Activated CD4-positive, alpha-beta T cell treated with anti-CD3 and anti-CD28 coated beads, Interleukin-2, amount 50 U/mL, for 4 hours (primary cell): ENCODE results near the gene ZNRF1.
A peak's percentile ranks its signal among the peaks of the same experiment; 100 is the strongest.
"Not testable (repeated sequence)": the region's sequence is repeated elsewhere in the genome, so short reads cannot be mapped to it uniquely, and the experiment has no call there.

Experiments used
- DNase-seq, 2 experiments: peaks; one replicate each; pipeline ENCODE4 v3.0.0-alpha.2; 2020

The ZNRF1 gene

DNA sequence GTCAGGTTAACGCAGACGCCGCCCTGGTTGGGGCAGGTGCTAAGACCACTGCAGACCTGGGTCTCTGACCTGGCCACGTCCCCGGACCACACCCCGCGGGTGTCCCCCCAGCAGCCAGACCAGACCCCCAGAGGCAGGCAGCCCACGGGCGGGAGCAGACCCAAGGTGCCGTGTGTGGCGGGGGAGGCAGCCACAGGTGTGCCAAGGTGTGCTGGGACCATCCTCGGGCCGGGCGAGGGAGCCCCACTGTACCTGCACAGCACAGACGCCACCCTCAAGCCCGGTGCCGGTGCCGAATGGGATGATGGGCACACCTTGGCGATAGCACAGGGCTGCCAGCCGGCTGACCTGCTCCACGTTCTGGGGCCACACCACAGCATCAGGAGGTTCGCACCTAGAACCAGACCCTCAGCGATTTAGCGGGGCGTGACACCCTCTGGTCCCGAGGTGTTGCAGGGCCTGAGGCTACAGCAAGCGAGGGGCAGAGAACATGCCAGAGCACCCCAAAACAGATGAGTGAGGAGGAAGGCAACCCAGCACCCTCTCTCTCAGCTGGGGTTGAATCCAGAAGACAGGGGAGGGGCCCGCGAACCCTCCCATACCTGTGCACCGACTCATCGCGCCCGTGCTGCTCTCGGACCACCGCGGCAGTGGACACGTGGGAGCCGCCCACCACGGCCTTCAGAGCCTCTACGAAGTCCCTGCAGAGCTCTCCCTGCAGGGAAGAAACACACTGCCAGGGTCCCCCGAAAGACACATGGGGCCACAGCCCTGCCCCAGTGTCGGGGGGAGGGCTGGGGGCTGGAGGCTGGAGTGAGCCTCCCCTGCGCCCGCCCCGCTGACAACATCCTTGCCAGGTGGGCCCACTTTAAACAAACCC is 116.4 kb downstream of the ZNRF1 start:
- no peak for DNase-seq

GRCh38 chr16:75116081-75116910 is 117.5 kb downstream of the ZNRF1 start, which contains the start of gene LDHD:
TSS of gene LDHD (minus strand) at chr16:75116780. CDS start at chr16:75116720, 60 bp downstream.
- DNase-seq = no peak

GRCh38 chr16:75116911-75117245 is 118.1 kb downstream of the ZNRF1 start:
- DNase-seq = no peak

DNA sequence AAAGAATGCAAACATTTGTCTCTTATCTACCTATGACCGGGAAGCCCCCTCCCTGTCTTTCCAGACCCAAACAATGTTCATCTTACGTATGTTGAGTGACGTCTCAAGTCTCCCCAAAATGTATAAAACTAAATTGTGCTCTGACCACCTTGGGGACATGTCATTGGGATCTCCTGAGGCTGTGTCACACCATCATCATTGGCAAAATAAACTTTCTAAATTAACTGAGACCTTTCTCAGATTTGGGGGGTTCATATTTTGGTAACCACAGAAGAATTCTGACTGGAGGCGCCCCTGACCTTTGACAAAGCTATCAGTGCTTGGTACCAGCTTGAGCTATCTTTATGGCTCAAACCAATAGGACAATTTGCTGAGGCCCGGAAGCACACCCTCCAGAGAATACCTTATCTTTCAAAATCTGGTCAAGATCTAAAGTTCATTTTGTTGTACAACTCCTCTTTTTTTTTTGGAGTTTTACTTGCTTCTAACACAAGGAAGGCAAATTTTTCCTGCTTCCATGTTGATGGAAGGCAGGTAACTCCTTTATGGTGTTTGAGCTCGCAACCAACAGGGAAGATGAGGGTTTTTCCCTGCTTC is 120.2 kb downstream of the ZNRF1 start:
- DNase-seq = no peak

- no peak for DNase-seq
Measured at GRCh38 chr16:75120253-75120652, 121.4 kb downstream of the ZNRF1 start.

- DNase-seq = no peak
Measured at GRCh38 chr16:75121949-75122568, 123.2 kb downstream of the ZNRF1 start.

- DNase-seq = no peak
Measured at GRCh38 chr16:75122609-75123008, 123.8 kb downstream of the ZNRF1 start.

DNA sequence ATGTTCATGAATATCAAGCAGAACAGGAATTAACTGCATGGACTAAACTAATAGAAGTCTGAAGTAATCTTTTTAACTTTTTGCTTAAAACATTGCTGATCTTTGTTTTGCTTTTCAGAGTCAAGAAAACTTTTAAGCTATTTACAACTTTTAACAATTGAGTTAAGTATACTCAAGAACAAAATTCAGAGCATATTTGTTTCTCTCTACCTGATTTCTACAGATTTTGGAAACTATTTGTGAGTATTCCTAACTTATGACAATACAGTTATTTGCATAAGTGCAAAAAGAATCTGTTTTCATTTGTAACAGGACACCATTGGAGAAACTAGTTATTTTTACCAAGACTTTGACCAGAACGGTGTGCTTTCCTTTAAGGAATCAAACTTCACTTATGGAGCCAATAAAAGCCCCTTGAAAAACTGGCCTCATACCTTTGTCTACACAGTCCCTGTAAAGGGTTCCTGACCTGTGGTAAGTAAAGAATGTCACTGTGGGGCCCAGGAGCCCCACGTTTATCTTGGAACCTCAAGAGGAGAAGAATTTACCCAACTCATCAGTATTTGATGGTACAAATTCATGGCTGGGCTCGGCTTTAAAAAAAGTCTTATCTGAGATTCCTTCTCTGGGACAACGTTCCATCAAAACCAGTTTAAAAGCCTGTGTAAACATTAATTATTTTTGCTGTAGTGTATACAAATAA is 129.0 kb downstream of the ZNRF1 start:
- no peak for DNase-seq

GRCh38 chr16:75129421-75130149 is 130.8 kb downstream of the ZNRF1 start:
- DNase-seq = not testable (repeated sequence)

DNA sequence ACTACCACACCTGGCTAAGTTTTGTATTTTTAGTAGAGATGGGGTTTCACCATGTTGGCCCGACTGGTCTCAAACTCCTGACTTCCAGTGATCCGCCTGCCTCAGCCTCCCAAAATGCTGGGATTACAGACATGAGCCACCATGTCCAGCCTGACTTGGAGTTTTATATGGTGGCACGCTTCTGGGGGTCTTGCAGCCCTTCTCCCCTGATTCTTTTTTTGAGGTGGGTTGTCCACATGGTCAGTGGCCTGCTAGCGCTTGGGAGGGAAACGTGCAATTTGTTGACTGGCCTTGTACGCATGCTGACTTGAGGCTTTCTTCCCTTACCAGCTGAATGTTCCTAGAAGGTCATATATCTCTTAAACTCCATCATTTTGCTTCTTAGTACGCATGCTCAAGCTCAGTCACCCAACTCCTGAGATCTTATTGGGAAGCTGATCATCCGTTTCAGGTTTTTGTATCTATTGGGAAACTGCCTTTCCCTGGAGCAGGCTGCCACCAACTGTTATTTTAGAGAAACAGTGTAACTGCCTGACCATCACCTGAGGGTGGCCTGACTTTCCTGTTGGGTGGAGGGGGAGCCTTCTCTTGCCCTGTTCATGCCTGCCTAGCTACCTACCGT is 131.4 kb downstream of the ZNRF1 start:
- DNase-seq = no peak

DNA sequence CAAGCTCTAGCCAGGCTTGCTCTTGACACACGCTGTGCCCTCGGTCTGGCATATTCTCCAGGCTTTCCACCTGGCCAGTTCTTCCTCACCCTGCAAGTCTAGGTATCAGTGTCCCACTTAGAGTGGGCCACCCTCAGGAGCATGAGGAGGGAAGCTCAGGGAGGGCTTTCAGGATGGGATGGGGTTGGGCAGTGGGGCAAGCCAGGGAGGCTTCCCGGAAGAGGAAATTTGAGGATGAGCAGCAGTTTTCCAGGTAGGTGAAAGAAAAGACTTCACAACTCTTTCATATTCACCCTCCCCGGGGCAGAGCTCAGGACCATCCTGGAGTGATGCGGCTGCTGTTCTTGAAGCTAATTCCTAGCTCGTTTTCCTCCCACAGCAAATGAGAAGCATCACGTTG is 132.3 kb downstream of the ZNRF1 start:
- DNase-seq = no peak

GRCh38 chr16:75138233-75138632 is 139.4 kb downstream of the ZNRF1 start:
- no peak for DNase-seq

DNA sequence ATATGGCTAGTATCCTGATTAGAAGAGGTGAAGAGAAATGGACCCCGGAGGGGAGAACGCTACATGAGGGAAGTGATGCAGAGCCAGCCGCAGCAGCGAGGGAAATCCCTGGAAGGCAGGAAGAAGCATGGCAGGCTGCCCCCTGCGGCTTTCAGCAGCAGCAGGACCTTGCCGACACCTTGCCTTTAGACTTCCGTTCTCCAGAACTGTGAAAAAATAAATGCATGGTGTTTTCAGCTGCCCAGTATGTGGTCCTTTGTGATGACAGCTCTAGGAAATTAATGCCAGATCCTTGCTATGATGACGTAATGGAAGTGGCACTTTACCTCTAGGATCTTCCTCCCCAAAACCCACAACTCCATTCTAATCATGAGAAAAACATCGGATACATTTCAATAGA is 139.8 kb downstream of the ZNRF1 start:
- DNase-seq = no peak

GRCh38 chr16:75139498-75139897 is 140.7 kb downstream of the ZNRF1 start:
- DNase-seq = no peak

DNA sequence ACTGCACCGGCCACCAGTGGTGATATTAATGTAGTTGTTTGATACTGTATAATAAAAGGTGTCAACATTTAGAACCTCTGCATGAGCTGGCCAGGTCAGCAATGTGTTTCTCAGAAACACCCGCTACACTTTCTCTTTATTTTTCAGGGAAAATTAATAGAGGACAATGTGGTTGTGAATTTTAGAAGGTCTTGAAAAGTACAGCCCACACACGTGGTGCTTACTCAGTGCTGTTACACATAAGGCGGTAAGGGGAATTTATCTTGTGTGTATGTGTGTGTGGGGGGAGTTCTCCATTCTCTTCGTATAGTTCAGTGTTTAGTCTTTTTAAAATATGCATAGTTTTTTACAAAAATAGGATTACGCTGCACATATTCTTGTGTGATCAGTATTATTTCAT is 145.1 kb downstream of the ZNRF1 start:
- DNase-seq = no peak

DNA sequence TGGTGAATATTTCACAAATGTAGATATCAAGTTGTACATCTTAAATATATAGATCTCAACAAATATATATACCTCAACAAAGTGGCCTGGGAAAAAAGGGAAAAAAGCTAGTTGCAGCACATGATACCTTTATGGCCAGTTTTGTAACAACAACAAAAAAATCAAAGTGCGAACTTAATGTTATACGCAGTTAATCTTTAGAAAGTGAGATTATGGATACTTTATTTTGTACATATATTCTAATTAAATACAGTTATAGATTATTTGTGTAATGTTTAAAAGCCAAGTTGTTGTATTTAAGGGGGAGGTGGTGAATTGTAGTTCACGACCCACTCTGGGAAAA is 149.1 kb downstream of the ZNRF1 start:
- no peak for DNase-seq

DNA sequence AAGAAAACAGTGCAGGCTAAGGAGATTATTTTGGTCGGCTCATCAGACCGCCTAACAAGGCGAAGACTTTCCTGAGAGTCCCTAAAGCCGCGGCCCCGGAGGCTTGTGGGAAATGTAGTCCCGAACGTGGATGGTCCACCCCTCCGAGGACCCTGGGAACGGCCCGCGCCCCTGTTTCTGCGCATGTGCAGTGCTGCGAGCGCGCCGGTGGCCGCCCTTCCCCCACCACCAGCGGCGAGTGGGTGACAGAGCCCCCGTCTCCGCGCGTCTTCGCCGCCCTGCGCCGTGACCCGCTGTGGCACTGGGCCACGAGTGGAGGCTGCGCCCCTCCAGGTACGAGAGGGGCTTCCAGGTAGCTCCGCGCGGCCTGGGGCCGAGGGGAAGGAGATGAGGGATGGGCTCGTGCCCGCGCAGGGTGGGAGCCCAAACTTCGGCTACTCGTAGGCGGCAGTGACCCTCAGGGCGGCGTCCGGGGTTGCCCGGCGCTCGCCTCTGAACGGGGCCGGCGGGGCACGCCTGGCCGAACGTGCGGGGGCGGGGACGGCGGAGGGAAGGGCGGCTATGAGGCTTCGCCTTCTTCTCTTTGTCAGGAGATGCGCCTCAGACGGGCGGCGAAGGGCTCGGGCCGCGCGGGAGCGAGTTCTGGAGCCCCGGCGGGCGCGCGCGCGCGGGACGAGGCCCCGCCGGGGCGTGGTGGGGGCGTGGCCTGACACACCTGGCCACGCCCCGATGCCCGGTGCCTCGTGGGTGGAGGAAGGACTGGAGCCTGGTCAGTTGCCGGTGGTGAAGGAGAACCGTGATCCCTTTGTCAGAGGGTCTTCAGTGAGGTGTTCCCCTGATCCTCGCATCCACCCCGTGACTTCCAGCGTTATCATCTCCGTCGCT is 149.7 kb downstream of the ZNRF1 start, which contains the start of gene ZFP1:
Gene ZFP1 (plus strand): TSS at position 214 of the 885 bp plus-strand sequence. CDS start 4,428 bp downstream, outside the sequence.
- DNase-seq = peak; percentile 93 to 94

DNA sequence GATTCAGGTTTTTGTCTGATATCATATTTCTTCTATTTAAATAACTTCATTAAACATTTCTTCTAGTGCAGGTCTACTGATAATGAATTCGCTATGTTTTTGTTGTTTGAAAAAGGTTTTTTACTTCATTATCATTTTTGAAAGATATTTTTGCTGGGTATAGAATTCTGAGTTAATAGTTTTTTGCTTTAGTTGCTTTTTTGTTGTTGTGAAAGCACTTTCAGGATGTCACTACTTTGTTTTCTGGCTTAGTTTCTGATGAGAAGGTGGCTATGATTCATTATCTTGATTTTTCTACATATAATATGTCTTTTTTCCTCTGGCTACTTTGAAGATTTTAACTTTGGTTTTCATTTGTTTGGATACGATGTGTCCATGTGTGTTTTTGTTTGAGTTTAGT is 153.0 kb downstream of the ZNRF1 start:
- DNase-seq = no peak

DNA sequence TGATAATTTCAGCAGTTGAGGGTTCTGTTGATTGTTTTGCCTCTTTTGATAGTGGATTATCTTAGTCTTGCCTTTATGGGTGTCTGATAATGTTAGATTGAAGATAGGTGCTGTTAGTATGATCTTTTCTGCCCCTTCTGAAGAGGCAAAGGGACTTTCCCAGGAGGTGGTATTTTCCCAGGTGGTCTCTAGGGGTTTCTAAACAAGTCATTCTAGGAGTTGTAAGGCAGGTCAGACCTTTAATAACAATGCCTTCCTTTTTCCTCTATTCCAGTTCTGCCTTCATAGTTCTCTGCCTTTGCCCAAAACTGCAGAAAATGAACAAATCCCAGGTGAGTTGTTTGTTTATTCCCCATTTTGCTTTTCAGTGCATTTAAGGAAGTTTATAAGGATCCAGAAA is 153.8 kb downstream of the ZNRF1 start:
- no peak for DNase-seq

DNA sequence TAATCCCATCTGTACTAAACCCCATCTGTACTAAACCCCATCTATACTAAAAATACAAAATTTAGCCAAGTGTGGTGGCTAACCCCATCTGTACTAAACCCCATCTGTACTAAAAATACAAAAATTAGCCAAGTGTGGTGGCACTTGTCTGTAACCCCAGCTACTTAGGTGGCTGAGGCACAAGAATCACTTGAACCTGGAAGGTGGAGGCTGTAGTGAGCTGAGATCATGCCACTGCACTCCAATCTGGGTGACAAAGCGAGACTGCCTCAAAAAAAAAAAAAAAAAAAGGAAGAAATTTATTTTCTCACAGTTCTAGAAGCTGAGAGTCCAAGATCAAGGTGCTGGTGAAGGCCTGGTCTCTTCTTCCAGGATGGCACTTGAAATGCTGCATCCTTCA is 161.6 kb downstream of the ZNRF1 start:
- DNase-seq = no peak
